Tibial nerve (tissue), 4 donors: ENCODE data around the gene CRYM. TPM values are rescaled to one million over a fixed set of nuclear protein-coding genes. Genes with fewer than 3 reads are reported as not detected.

ENCODE experiments used
- DNase-seq, 2 donors: peaks; one replicate each; pipeline ENCODE4 v3.0.0-alpha.2; 2019; ENCODE audit warnings: low spot score in 2 of 2
- H3K27ac ChIP-seq, 4 donors: fragments of 200-600 bp; sonication (generic) in 3 of 4; one replicate each; pipeline ENCODE4 v1.5.1; 2017 to 2019; ENCODE audit warnings: mild to moderate bottlenecking in 1 of 4
- H3K27me3 ChIP-seq, 2 donors: fragments of 200-600 bp; sonication (generic) in 1 of 2; one replicate each; pipeline versions ENCODE4 v1.5.1 to v1.6.0; 2017 to 2019
- H3K36me3 ChIP-seq, 3 donors: fragments of 200-600 bp; sonication (generic); one replicate each; pipeline ENCODE4 v1.5.1; 2018 to 2019
- H3K4me1 ChIP-seq, 4 donors: fragments of 200-600 bp; sonication (generic) in 3 of 4; one replicate each; pipeline ENCODE4 v1.5.1; 2017 to 2019
- H3K4me3 ChIP-seq, 4 donors: fragments of 200-600 bp; sonication (generic) in 3 of 4; one replicate each; pipeline ENCODE4 v1.5.1; 2017 to 2019; ENCODE audit warnings: mild to moderate bottlenecking in 1 of 4, moderate library complexity in 1 of 4
- H3K9me3 ChIP-seq, 4 donors: fragments of 200-600 bp; sonication (generic) in 3 of 4; one replicate each; pipeline ENCODE4 v1.5.1; 2017 to 2019
- CTCF ChIP-seq, 5 experiments: fragments of 200-600 bp in 3 of 5; fragments of 450-650 bp in 2 of 5; sonication (generic) in 3 of 5; IDR thresholded peaks; one replicate each; pipeline ENCODE4 v1.5.1; 2016 to 2019; ENCODE audit warnings: antibody characterized with exemption in 5 of 5, mild to moderate bottlenecking in 3 of 5, moderate library complexity in 2 of 5
- EP300 ChIP-seq, 2 donors: sonication (generic); formaldehyde crosslinking; IDR thresholded peaks; one replicate each; pipeline ENCODE4 v1.6.1; 2017; ENCODE audit warnings: antibody characterized with exemption in 2 of 2, mild to moderate bottlenecking in 1 of 2
- POLR2A ChIP-seq, 2 donors: fragments of 450-650 bp; IDR thresholded peaks; one replicate each; pipeline ENCODE4 v1.6.1; 2017; ENCODE audit warnings: antibody characterized with exemption in 2 of 2, mild to moderate bottlenecking in 2 of 2, moderate library complexity in 2 of 2
- WGBS, 2 donors: methylation state at CpG; one replicate each; pipeline ENCODE4 v1.1.5; 2018; 5-methylcytosine and 5-hydroxymethylcytosine counted together
- total RNA-seq, 4 donors: library from RNA; depleted of rRNA; stranded (reverse); fragments of >200 nt; gene quantifications; one replicate each; pipeline ENCODE4 v1.1.0, GENCODE V29; 2016

Gene CRYM
- total RNA-seq, 4 donors from 2014 or later = not detected

GRCh38 chr16:21219551-21219950 lies 58.5 kb downstream of the CRYM start:
- TF ChIP-seq CTCF (IDR thresholded peaks at IDR 0.05) (no peak), POLR2A (IDR thresholded peaks at IDR 0.05) (no peak), EP300 (IDR thresholded peaks at IDR 0.05) (no peak)
- no peak overlapping the region for H3K27ac ChIP-seq
- no peak overlapping the region for H3K4me3 ChIP-seq
- H3K36me3 ChIP-seq = no peaks in the 10 kb centered on the region
- no peak for DNase-seq
- H3K4me1 ChIP-seq = no peaks in the 10 kb centered on the region
- WGBS, 2 donors = 96 to 97% methylated on average over 2 of the region's 2 CpGs
- H3K9me3 ChIP-seq = no peaks in the 10 kb centered on the region
- no peaks in the 10 kb centered on the region for H3K27me3 ChIP-seq

- WGBS, 2 donors = 73 to 77% methylated on average over 7 of the region's 7 CpGs
- peaks cover 0 to 1% of the 10 kb centered on the region in 2 donors for H3K27me3 ChIP-seq
- no peaks in the 10 kb centered on the region for H3K4me1 ChIP-seq
- H3K36me3 ChIP-seq = no peaks in the 10 kb centered on the region
- H3K27ac ChIP-seq = no peak overlapping the region
- no peak for TF ChIP-seq CTCF (IDR thresholded peaks at IDR 0.05)
- TF ChIP-seq EP300 (IDR thresholded peaks at IDR 0.05) = no peak
- no peak for TF ChIP-seq POLR2A (IDR thresholded peaks at IDR 0.05)
- no peak overlapping the region for H3K4me3 ChIP-seq
- no peaks in the 10 kb centered on the region for H3K9me3 ChIP-seq
- no peak for DNase-seq
Observed at GRCh38 chr16:21218153-21218552, 59.9 kb downstream of the CRYM start.

GRCh38 chr16:21217121-21217520 lies 61.0 kb downstream of the CRYM start:
- DNase-seq = no peak
- Histone ChIP-seq H3K27me3 (peaks cover 0 to 5% of the 10 kb centered on the region in 2 donors), H3K36me3 (no peaks in the 10 kb centered on the region)

GRCh38 chr16:21214086-21214485 lies 64.0 kb downstream of the CRYM start:
- Histone ChIP-seq H3K36me3 (no peaks in the 10 kb centered on the region), H3K27me3 (peaks cover 0 to 5% of the 10 kb centered on the region in 2 donors), H3K27ac (no peak overlapping the region), H3K4me1 (no peaks in the 10 kb centered on the region), H3K9me3 (no peaks in the 10 kb centered on the region), H3K4me3 (no peak overlapping the region)
- no peak for DNase-seq
- TF ChIP-seq CTCF (IDR thresholded peaks at IDR 0.05) (no peak), POLR2A (IDR thresholded peaks at IDR 0.05) (no peak), EP300 (IDR thresholded peaks at IDR 0.05) (no peak)
- WGBS, 2 donors = 57% methylated on average over 4 of the region's 4 CpGs

More at GRCh38 chr16:21217121-21217520, 61.0 kb downstream of the CRYM start:
- WGBS, 2 donors = 63 to 82% methylated on average over 2 of the region's 2 CpGs
- no peak for TF ChIP-seq CTCF (IDR thresholded peaks at IDR 0.05)
- no peak for TF ChIP-seq EP300 (IDR thresholded peaks at IDR 0.05)
- no peak for TF ChIP-seq POLR2A (IDR thresholded peaks at IDR 0.05)
- no peak overlapping the region for H3K27ac ChIP-seq
- no peak overlapping the region for H3K4me3 ChIP-seq
- H3K4me1 ChIP-seq = no peaks in the 10 kb centered on the region
- no peaks in the 10 kb centered on the region for H3K9me3 ChIP-seq

- Histone ChIP-seq H3K27ac (no peak within 1 kb of the TSS), H3K27me3 (peaks cover 0 to 5% of the 10 kb centered on the region in 2 donors), H3K36me3 (no peaks in the 10 kb centered on the region), H3K4me1 (no peaks in the 10 kb centered on the region), H3K9me3 (no peaks in the 10 kb centered on the region), H3K4me3 (no peak within 1 kb of the TSS)
- no peak for TF ChIP-seq POLR2A (IDR thresholded peaks at IDR 0.05)
- no peak for TF ChIP-seq EP300 (IDR thresholded peaks at IDR 0.05)
- TF ChIP-seq CTCF (IDR thresholded peaks at IDR 0.05) = no peak
- 62 to 73% methylated on average over 5 of the region's 5 CpGs for WGBS, 2 donors
- no peak for DNase-seq
Observed at GRCh38 chr16:21211486-21211885, 66.6 kb downstream of the CRYM start, which contains the start of gene ZP2. Gene ZP2, minus strand, starts transcription at chr16:21211574. Its CDS starts 27 bp downstream, at chr16:21211547.

Other genes starting within 250 kb of the CRYM start
- not detected for gene DNAH3, start 127.4 kb downstream of the CRYM start, total RNA-seq
- gene LDAF1, start 119.6 kb downstream of the CRYM start, total RNA-seq = 10 to 100 TPM; 24.3 to 57.0 (median 39.3) TPM
- gene ZP2, start 66.7 kb downstream of the CRYM start, total RNA-seq = not detected
- under 1 TPM in 1 of 4 donors, not detected in 3; 0.20 TPM for gene ANKS4B, start 44.6 kb downstream of the CRYM start, total RNA-seq